NCI-H345 (cell line): ENCODE results near the gene GAP43.

Experiments
- DNase-seq: peaks from one replicate; lab custom pipeline; 2025; lab: John Stamatoyannopoulos, UW

GAP43 gene

GRCh38 chr3:115623044-115623868 lies at the start of gene GAP43:
Gene GAP43 (plus strand): TSS chr3:115623510. CDS start chr3:115623690, 180 bp downstream.
- peak; percentile 36 for DNase-seq

GRCh38 chr3:115576325-115576875 lies 46.9 kb upstream of the GAP43 start:
- DNase-seq = no peak

GRCh38 chr3:115577000-115577399 lies 46.3 kb upstream of the GAP43 start:
- no peak for DNase-seq

GRCh38 chr3:115578331-115578730 lies 45.0 kb upstream of the GAP43 start:
- no peak for DNase-seq

GRCh38 chr3:115580566-115580965 lies 42.7 kb upstream of the GAP43 start:
- DNase-seq = no peak

GRCh38 chr3:115581362-115582135 lies 41.8 kb upstream of the GAP43 start:
- DNase-seq = no peak

- DNase-seq = no peak
Measured at GRCh38 chr3:115588201-115589115, 34.9 kb upstream of the GAP43 start.

- no peak for DNase-seq
Measured at GRCh38 chr3:115590873-115591272, 32.4 kb upstream of the GAP43 start.

- no peak for DNase-seq
Measured at GRCh38 chr3:115595611-115596275, 27.6 kb upstream of the GAP43 start.

- DNase-seq = no peak
Measured at GRCh38 chr3:115598216-115598615, 25.1 kb upstream of the GAP43 start.

GRCh38 chr3:115602194-115602593 lies 21.1 kb upstream of the GAP43 start:
- DNase-seq = no peak

GRCh38 chr3:115611630-115612029 lies 11.7 kb upstream of the GAP43 start:
- DNase-seq = no peak

- DNase-seq = no peak
Measured at GRCh38 chr3:115615001-115615814, 8.1 kb upstream of the GAP43 start.

- DNase-seq = no peak
Measured at GRCh38 chr3:115616461-115616860, 6.8 kb upstream of the GAP43 start.

GRCh38 chr3:115617591-115617990 lies 5.7 kb upstream of the GAP43 start:
- DNase-seq = no peak

GRCh38 chr3:115624029-115624741 lies 875 bp downstream of the GAP43 start:
- DNase-seq = no peak

GRCh38 chr3:115624901-115625300 lies 1.6 kb downstream of the GAP43 start:
- no peak for DNase-seq

- no peak for DNase-seq
Measured at GRCh38 chr3:115626006-115626409, 2.7 kb downstream of the GAP43 start.

- no peak for DNase-seq
Measured at GRCh38 chr3:115626721-115627120, 3.4 kb downstream of the GAP43 start.
